SU-DHL-6 (cell line): ENCODE results near the gene PRDM15.

Source experiments
- H2AFZ ChIP-seq: fragments of 200-600 bp; sonication (generic); 2 replicates; pipeline ENCODE4 v1.6.1; 2014; ENCODE audit warnings: low read depth, mild to moderate bottlenecking, moderate library complexity, mixed read lengths, antibody characterized with exemption, low read length; ENCODE audit not compliant: severe bottlenecking
- H3F3A ChIP-seq: fragments of 200-600 bp; shearing (Covaris generic); 2 replicates; pipeline ENCODE4 v1.6.0; 2016; ENCODE audit warnings: antibody characterized with exemption, mild to moderate bottlenecking; ENCODE audit not compliant: insufficient read depth
- H3K27ac ChIP-seq: fragments of 200-600 bp; sonication (generic); 2 replicates; pipeline ENCODE4 v1.5.1; 2016; ENCODE audit warnings: low read depth, mild to moderate bottlenecking, low read length, moderate library complexity, mixed read lengths
- H3K27me3 ChIP-seq: fragments of 200-600 bp; sonication (generic), shearing (Covaris generic); 2 replicates; pipeline ENCODE4 v1.6.0; 2014; ENCODE audit warnings: mild to moderate bottlenecking, low read length
- H3K36me3 ChIP-seq: fragments of 200-600 bp; sonication (generic); 2 replicates; pipeline ENCODE4 v1.6.1; 2014; ENCODE audit warnings: mild to moderate bottlenecking, low read length, mixed read lengths
- H3K4me2 ChIP-seq: fragments of 300-600, 200-600 bp; shearing (Covaris generic), sonication (generic); 2 replicates; pipeline ENCODE4 v1.6.0; 2014; ENCODE audit warnings: low read length, low read depth, mild to moderate bottlenecking; ENCODE audit not compliant: poor library complexity, severe bottlenecking
- H3K4me3 ChIP-seq: fragments of 200-600 bp; sonication (generic); 2 replicates; pipeline ENCODE4 v1.5.1; 2014; ENCODE audit warnings: antibody characterized with exemption, low read length, mild to moderate bottlenecking, mixed read lengths; ENCODE audit not compliant: insufficient read depth, poor library complexity, severe bottlenecking
- H3K79me2 ChIP-seq: fragments of 200-600 bp; sonication (generic); 2 replicates; pipeline ENCODE4 v1.6.1; 2014; ENCODE audit warnings: mild to moderate bottlenecking, low read length, moderate library complexity; ENCODE audit not compliant: insufficient read depth
- H3K9ac ChIP-seq: fragments of 200-600 bp; sonication (generic); 2 replicates; pipeline ENCODE4 v1.7.0; 2014; ENCODE audit warnings: mild to moderate bottlenecking, low read length
- H3K9me2 ChIP-seq: fragments of 200-600 bp; sonication (generic); replicated peaks from 2 replicates; pipeline ENCODE4 v1.6.1; 2014; ENCODE audit warnings: low read length; ENCODE audit not compliant: insufficient read depth
- H3K9me3 ChIP-seq: fragments of 200-600 bp; sonication (generic); 2 replicates; pipeline ENCODE4 v1.6.1; 2014; ENCODE audit warnings: low read length, mixed read lengths; ENCODE audit not compliant: insufficient read depth
- H4K20me1 ChIP-seq: fragments of 200-600 bp; sonication (generic); 2 replicates; pipeline ENCODE4 v1.6.1; 2014; ENCODE audit warnings: low read depth, mild to moderate bottlenecking, antibody characterized with exemption, low read length, moderate library complexity, mixed read lengths
- EZH2phosphoT487 ChIP-seq: fragments of 200-600 bp; sonication (generic), shearing (Covaris generic); conservative IDR thresholded peaks from 2 replicates; pipeline ENCODE4 v1.6.1; 2018; ENCODE audit warnings: mild to moderate bottlenecking, antibody characterized with exemption, low read length, moderate library complexity, mixed read lengths
- TF ChIP-seq, protein P1 (sequence below): fragments of 200-600 bp; sonication (generic); IDR thresholded peaks from one replicate; pipeline ENCODE4 v1.5.1; 2017; ENCODE audit warnings: antibody characterized with exemption, mild to moderate bottlenecking, low read length, moderate library complexity; ENCODE audit not compliant: insufficient read depth, poor library complexity, severe bottlenecking

PRDM15 gene

DNA sequence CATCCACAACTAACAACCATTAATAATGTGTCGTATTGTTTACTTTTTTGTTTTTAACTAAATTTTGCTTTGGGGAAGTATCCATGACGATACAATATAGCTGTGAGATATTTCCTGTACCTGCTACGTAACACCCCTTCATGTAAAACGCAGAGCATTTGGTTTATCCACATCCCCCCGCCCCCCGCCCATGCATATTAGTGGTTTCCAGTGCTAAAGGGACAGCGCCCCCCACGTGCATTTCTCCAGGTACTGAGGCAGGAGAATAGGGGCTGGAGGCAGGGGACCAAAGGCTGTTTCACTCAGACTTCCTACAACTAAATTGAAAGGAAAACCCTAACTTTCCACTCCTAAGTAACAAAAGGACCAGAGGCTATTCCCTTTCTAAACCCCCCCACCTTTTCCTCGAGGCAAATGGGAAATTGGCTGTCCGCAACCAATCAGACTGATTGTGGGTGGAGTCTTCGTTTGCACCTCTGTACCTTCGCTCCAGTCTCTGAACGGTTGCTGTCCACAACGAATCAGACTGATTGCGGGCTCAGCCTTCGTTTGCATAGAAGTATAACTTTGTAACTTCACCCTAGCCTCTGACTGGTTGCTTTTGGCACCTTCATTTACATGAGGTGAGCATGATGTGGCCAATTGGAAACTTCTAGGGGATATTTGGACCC lies 100.1 kb downstream of the PRDM15 start:
- TF ChIP-seq EZH2phosphoT487: no peak
- TF ChIP-seq, protein P1, sequence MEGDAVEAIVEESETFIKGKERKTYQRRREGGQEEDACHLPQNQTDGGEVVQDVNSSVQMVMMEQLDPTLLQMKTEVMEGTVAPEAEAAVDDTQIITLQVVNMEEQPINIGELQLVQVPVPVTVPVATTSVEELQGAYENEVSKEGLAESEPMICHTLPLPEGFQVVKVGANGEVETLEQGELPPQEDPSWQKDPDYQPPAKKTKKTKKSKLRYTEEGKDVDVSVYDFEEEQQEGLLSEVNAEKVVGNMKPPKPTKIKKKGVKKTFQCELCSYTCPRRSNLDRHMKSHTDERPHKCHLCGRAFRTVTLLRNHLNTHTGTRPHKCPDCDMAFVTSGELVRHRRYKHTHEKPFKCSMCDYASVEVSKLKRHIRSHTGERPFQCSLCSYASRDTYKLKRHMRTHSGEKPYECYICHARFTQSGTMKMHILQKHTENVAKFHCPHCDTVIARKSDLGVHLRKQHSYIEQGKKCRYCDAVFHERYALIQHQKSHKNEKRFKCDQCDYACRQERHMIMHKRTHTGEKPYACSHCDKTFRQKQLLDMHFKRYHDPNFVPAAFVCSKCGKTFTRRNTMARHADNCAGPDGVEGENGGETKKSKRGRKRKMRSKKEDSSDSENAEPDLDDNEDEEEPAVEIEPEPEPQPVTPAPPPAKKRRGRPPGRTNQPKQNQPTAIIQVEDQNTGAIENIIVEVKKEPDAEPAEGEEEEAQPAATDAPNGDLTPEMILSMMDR: no peak
- Histone ChIP-seq H3K79me2 (no peaks in the 10 kb centered on the region), H3K4me3 (no peak overlapping the region), H3K9me2 (no peaks in the 10 kb centered on the region), H3K27me3 (peaks cover 3% of the 10 kb centered on the region; the same call in 1 of the 2 replicates), H3K9me3 (no peaks in the 10 kb centered on the region), H3K27ac (no peak overlapping the region), H2AFZ (no peak overlapping the region), H4K20me1 (no peaks in the 10 kb centered on the region), H3K4me2 (no peak overlapping the region), H3F3A (no peaks in the 10 kb centered on the region), H3K9ac (no peak overlapping the region), H3K36me3 (no peaks in the 10 kb centered on the region)

DNA sequence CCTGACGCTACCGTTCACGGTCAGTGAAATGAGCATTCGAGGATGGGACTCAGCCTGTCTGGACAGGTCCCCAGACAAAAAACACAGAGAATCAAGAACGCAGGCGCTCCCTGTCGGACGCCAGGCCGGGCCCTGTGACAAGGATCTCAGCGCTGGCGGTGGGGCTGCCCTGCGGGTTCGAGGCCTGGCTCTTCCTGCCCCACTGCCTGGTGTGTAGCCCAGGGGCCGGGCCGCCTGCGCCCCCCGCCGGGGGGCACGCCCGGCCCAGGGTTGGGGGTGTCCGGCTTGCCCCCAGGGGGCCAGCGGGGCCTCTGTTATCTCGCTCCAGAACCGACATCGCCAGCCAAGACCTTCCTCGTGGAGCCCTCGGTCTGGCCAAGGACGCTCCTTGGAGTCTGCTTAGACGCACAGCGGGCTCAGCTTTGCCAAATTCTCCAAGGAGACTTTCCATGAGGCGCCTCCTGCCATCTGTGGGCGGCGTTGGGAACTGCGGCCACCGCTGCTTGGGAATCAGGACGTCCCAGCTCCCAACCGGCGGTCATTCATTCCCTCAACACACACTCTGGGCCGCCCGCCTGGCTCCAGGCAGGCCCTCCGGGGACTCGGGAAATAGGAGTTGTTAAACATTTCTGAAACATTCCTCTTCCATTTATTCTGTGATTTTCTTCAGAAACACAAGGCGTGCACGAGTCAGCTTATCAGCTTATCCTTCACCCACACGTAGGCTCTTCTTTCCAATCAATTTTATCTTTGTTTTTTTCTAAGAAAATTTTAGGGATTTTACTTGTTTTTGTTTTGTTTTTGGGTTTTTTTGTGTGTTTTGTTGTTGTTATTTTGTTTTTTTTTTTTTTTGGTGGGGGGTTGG lies 101.0 kb downstream of the PRDM15 start:
- no peaks in the 10 kb centered on the region for H3F3A ChIP-seq
- no peak overlapping the region for H3K9ac ChIP-seq
- no peak overlapping the region for H3K4me3 ChIP-seq
- no peak overlapping the region for H2AFZ ChIP-seq
- no peak overlapping the region for H3K27ac ChIP-seq
- H3K79me2 ChIP-seq: no peaks in the 10 kb centered on the region
- H3K27me3 ChIP-seq: peaks cover 3% of the 10 kb centered on the region; the same call in 1 of the 2 replicates
- H3K9me3 ChIP-seq: no peaks in the 10 kb centered on the region
- H3K36me3 ChIP-seq: no peaks in the 10 kb centered on the region
- no peaks in the 10 kb centered on the region for H4K20me1 ChIP-seq
- TF ChIP-seq EZH2phosphoT487: no peak
- TF ChIP-seq, protein P1: no peak
- no peaks in the 10 kb centered on the region for H3K9me2 ChIP-seq
- no peak overlapping the region for H3K4me2 ChIP-seq

DNA sequence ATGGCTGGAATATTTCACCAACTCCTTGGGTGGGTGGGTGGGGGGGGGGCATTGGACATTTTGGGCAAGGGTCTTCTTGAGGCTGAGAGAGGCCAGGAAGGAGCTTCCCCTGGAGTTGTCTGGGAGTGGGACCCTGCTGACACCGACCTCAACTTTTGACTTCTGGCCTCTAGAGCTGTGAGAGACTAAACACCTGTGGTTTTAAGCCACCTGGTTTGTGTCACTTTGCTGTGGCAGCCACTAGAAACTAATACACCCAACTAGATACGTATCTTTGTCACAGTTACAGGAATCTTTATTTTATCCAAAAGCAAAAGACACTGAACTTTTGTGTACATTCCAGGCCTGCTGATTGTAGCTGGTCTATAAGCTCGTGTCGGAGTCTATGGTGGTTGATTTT lies 102.4 kb downstream of the PRDM15 start:
- Histone ChIP-seq H3K36me3 (no peaks in the 10 kb centered on the region), H2AFZ (no peak overlapping the region), H3K9me2 (no peaks in the 10 kb centered on the region), H3K4me3 (no peak overlapping the region), H4K20me1 (no peaks in the 10 kb centered on the region), H3K27me3 (peaks cover 3% of the 10 kb centered on the region; the same call in 1 of the 2 replicates), H3K27ac (no peak overlapping the region), H3F3A (no peaks in the 10 kb centered on the region), H3K4me2 (no peak overlapping the region), H3K9ac (no peak overlapping the region), H3K79me2 (no peaks in the 10 kb centered on the region), H3K9me3 (no peaks in the 10 kb centered on the region)
- TF ChIP-seq EZH2phosphoT487: no peak
- TF ChIP-seq, protein P1: no peak
